GM18867 (cell line): Measurements from ENCODE around the gene CUX1.
"Not testable (repeated sequence)": the region's sequence is repeated elsewhere in the genome, so short reads cannot be mapped to it uniquely, and the experiment has no call there.

Experiments
- ATAC-seq: cut with Tn5 transposase; IDR thresholded peaks from one replicate; pipeline ENCODE4 v1.9.1; 2021; ENCODE audit warnings: mild to moderate bottlenecking, moderate library complexity; ENCODE audit not compliant: unreplicated experiment

The CUX1 gene

DNA sequence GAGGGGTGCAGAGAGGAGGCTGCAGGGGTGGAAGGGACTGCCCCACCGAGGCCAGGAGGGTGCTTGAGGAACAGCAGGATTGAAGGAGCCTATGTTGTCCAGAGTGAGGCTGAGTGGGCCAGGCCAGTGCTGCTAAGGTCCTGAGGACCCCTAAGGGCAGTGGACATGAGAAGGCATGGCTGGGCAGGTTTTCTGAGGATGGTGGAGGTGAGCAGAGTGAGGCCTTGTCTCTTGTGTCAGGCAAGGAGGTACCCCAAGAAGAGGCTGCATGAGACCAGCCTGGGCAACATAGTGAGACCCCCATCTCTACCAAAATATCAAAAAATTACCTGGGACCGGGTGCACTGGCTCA lies 474.5 kb downstream of the CUX1 start:
- ATAC-seq, result no peak

DNA sequence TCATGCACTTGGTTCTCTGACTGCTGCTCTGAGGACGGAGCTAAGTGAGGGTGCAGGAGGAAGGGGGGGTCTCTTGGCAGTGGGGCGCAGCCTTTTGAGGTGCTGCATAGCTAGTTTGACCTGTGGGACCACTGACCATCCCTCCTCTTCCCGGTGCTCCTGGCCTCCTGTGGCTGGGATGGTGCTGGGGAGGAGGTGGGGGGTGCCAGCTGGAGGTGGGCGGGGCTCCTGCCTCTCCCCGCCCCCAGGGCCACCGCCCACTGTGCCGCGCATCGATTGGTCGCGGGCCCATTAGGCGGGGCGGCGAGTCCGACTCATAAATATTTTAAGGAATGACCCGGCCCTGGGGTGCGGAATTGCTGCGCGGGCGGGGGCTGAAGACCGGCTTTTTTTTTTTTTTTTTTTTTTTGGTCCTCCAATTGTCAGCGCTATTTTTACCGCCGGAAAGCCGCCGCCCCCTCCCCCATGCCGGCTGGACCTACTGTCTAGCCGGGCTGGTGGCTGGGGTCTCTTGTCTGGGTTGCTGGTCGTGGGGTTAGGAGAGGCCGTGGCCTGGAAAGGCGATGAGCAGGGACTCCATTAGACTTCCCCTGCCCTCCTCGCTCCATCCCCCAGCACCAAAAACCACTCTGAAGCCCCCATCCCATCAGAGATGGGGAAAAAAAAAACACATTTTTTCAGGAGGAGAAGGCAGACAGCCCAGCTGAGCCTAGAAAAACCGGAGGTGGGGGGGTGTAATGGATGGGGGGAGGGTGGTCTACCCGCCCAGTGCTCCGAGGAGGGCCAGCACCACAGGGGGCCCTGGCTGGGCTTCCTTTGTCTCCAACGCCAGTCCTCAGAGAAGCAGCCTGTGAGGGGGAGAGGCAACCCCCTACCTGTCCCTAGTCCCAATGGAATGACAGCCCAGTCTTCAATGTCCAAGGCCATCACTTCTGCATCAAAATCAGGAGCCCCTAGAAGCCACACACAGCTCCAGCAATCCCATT lies 475.7 kb downstream of the CUX1 start:
- no peak for ATAC-seq

GRCh38 chr7:102294589-102294988 lies 477.2 kb downstream of the CUX1 start:
- ATAC-seq, result no peak

GRCh38 chr7:102295346-102296178 lies 478.1 kb downstream of the CUX1 start:
- ATAC-seq, result no peak

DNA sequence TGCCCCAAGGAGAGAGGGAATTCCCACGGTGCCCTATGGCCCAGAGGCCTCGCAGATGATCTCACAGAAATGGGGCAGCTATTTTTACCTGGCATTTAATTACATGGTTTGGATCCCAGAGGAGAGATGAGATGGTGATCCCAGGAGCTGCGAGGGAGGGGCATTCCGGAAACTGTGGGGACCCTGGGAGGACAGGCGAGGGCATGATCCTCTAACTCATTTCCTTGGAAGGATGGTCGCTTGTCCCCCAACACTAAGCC lies 478.7 kb downstream of the CUX1 start:
- ATAC-seq, result no peak

DNA sequence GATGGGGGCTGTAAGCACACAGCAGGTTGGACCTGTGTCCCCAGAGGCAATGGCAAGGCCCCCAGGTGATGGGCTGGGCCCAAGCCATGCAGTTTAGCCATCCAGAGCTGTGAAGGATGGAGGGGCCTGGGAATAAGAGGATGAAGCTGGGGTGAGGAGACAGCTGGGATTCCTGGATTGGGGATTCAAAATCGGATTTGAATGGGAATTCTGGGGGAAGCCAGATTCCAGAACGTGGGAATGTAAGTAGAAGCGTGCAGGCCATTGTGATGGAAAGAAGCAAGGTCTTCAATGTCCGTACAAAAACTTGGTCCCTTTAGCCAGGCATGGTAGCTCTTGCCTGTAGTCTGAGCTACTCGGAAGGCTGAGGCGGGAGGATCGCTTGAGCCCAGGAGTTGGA lies 479.1 kb downstream of the CUX1 start:
- ATAC-seq, result no peak

GRCh38 chr7:102297487-102298218 lies 480.2 kb downstream of the CUX1 start:
- no peak for ATAC-seq

- ATAC-seq, result no peak
Measured at GRCh38 chr7:102300643-102301221, 483.3 kb downstream of the CUX1 start.

GRCh38 chr7:102301367-102301766 lies 483.9 kb downstream of the CUX1 start:
- not testable (repeated sequence) for ATAC-seq

DNA sequence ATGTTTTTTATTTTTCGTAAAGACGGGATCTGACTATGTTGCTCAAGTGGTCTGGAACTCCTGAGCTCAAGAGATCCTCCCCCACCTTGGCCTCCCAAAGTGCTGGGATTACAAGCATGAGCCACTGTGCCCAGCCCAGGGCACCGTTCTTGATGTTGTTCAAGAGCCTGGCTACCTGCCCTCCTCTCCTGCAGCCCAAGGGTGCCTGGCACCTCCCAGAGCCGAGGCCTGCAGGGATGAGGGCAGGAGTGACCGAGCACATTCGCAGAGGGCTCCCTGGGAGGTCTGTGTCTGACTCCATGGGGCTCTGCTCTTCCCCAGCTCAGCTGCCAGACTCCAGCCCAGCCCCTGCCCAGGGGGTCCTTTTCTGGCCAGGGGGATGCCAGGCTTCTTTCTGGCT lies 484.6 kb downstream of the CUX1 start:
- no peak for ATAC-seq

- no peak for ATAC-seq
Measured at GRCh38 chr7:102303669-102304422, 486.4 kb downstream of the CUX1 start.

- ATAC-seq, result no peak
Measured at GRCh38 chr7:102304668-102305067, 487.2 kb downstream of the CUX1 start.

DNA sequence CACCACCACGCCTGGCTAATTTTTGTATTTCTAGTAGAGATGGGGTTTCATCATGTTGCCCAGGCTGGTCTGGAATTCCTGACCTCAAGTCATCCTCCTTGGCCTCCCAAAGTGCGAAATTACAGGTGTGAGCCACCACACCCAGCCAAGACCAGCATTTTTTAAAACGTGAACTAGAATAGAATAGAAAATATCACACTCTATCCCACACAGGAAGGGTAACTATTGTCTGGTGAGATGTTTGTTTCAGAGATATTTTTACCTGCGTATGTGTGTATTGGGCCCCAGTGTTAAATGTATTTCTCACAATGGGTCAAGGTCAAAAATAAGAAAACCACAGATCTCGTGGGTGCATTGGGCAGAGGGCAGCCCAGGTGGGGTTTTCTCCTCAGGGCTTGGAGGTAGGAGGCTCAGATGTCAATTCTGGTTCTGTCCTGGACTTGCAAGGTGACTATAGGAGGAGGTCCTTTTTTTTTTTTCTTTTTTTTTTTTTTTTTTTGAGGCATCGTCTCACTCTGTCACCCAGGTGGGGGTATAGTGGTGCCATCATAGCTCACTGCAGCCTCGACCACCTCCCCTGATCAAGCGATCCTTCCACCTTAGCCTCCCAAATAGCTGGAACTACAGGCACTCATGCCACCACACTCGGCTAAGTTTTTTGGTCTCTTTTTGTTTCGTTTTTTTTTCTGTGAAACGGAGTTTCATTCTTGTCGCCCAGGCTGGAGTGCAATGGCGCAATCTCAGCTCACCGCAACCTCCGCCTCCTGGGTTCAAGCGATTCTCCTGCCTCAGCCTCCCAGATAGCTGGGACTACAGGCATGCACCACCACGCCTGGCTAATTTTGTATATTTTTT lies 488.2 kb downstream of the CUX1 start:
- ATAC-seq, result peak; percentile 64

DNA sequence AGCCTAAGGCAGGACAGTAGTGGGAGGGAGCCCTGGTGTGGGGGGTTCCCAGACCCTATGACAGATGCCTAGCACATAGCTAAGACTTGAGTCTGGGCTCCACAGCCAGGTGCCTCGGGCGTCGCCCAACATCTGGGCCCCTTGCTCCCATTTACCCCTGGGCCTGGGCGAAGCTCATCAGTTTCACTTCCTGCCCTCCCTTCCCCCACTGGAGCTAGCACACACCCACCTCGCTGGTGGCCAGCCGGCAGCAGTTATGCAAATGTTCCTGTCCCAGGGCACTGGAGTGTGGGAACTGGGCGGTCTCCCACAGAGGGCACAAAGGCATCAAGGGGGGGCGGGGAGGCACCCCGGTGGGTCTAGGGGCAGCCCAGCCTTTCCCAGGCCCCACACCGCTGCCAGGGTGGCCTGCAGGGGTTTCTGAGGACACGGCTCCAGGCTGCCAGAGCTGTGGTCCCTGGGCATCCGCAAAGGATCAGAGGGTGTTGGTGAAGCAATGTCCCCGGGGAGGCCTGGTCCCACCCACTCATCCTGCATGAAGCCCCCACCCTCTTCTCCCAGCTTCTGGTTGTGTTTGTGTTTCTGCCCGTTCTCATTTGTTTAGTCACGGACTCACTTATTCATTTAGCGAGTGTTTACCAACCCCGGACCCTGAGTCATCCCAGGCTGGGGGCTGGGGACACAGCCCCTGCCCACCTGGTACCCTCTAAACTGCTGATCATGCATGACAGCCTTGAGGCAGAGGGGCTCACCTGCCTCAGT lies 489.7 kb downstream of the CUX1 start:
- ATAC-seq, result peak; percentile 64

GRCh38 chr7:102310414-102310815 lies 493.0 kb downstream of the CUX1 start:
- no peak for ATAC-seq

- no peak for ATAC-seq
Measured at GRCh38 chr7:102312317-102312716, 494.9 kb downstream of the CUX1 start.

- no peak for ATAC-seq
Measured at GRCh38 chr7:102313997-102314780, 496.8 kb downstream of the CUX1 start.
